Uterus (tissue), 4 donors: Measurements from ENCODE around the gene ATXN10. TPM values are rescaled to one million over a fixed set of nuclear protein-coding genes. Genes with fewer than 3 reads are reported as not detected.

Experiments used
- DNase-seq, 2 donors: peaks; one replicate each; pipeline ENCODE4 v3.0.0-alpha.2; 2019 to 2020
- H3K27ac ChIP-seq, 2 donors: fragments of 200-600 bp; sonication (generic); 1 replicate in 1 of 2; 2 replicates in 1 of 2; pipeline ENCODE4 v1.5.1; 2016 to 2018
- H3K27me3 ChIP-seq, 2 donors: fragments of 200-600 bp; sonication (generic); one replicate each; pipeline ENCODE4 v1.5.1; 2018 to 2019; ENCODE audit warnings: control low read depth in 1 of 2
- H3K36me3 ChIP-seq, 2 donors: fragments of 200-600 bp; sonication (generic); one replicate each; pipeline ENCODE4 v1.5.1; 2019; ENCODE audit warnings: control low read depth in 1 of 2
- H3K4me1 ChIP-seq, 2 donors: fragments of 200-600 bp; sonication (generic); one replicate each; pipeline ENCODE4 v1.5.1; 2018 to 2019; ENCODE audit warnings: control low read depth in 1 of 2
- H3K4me3 ChIP-seq, 2 donors: fragments of 200-600 bp; sonication (generic); 1 replicate in 1 of 2; 2 replicates in 1 of 2; pipeline ENCODE4 v1.5.1; 2018 to 2019; ENCODE audit warnings: mild to moderate bottlenecking in 1 of 2
- H3K9me3 ChIP-seq, 2 donors: fragments of 200-600 bp; sonication (generic); one replicate each; pipeline ENCODE4 v1.5.1; 2019; ENCODE audit warnings: control low read depth in 1 of 2
- CTCF ChIP-seq, 4 experiments: fragments of 200-600 bp in 2 of 4; fragments of 450-650 bp in 2 of 4; sonication (generic) in 2 of 4; IDR thresholded peaks; one replicate each; pipeline ENCODE4 v1.5.1; 2016 to 2019; ENCODE audit warnings: antibody characterized with exemption in 4 of 4, mild to moderate bottlenecking in 2 of 4, moderate library complexity in 1 of 4
- POLR2A ChIP-seq, 2 donors: fragments of 450-650 bp; IDR thresholded peaks; one replicate each; pipeline ENCODE4 v1.6.1; 2016; ENCODE audit warnings: antibody characterized with exemption in 2 of 2, mild to moderate bottlenecking in 1 of 2, moderate library complexity in 1 of 2
- intact Hi-C: fragments of 100-400 bp; cut with DNase I; formaldehyde crosslinking; loops from one replicate; pipeline ENCODE4 v1.15.1; 2023; ENCODE audit warnings: low total_unique reads
- total RNA-seq, 4 donors: library from RNA; depleted of rRNA in 3 of 4; stranded (reverse); fragments of >200 nt in 3 of 4; gene quantifications; one replicate each; pipeline versions ENCODE4 v1.1.0 to v1.2.4, GENCODE V29; 2014 to 2023
- donor health status: DM: yes; HTN: yes; CAD: no.

The ATXN10 gene
- total RNA-seq, 4 donors from 2014 or later, result 251 to 258 (median 253) TPM

GRCh38 chr22:45861259-45861658, 189.6 kb downstream of the ATXN10 start:
- H3K27ac ChIP-seq, result no peak overlapping the region
- intact Hi-C loops, result no loop called here
- no peaks in the 10 kb centered on the region for H3K9me3 ChIP-seq
- no peak for DNase-seq
- no peaks in the 10 kb centered on the region for H3K27me3 ChIP-seq
- H3K4me3 ChIP-seq, result no peak overlapping the region
- peaks cover 0 to 1% of the 10 kb centered on the region in 2 donors for H3K4me1 ChIP-seq
- no peaks in the 10 kb centered on the region for H3K36me3 ChIP-seq
- TF ChIP-seq CTCF (IDR thresholded peaks at IDR 0.05), result no peak
- TF ChIP-seq POLR2A (IDR thresholded peaks at IDR 0.05), result no peak

GRCh38 chr22:45863981-45864751, 192.5 kb downstream of the ATXN10 start:
- H3K9me3 ChIP-seq, result no peaks in the 10 kb centered on the region
- H3K27ac ChIP-seq, result no peak overlapping the region
- intact Hi-C loops, result no loop called here
- peak in 1 of 2 donors; percentile 46 for DNase-seq
- H3K4me3 ChIP-seq, result no peak overlapping the region
- peaks cover 0 to 19% of the 10 kb centered on the region in 2 donors for H3K4me1 ChIP-seq
- H3K36me3 ChIP-seq, result no peaks in the 10 kb centered on the region
- no peak for TF ChIP-seq POLR2A (IDR thresholded peaks at IDR 0.05)
- peak; percentile 51 to 66 (median 59) for TF ChIP-seq CTCF (IDR thresholded peaks at IDR 0.05)
- no peaks in the 10 kb centered on the region for H3K27me3 ChIP-seq

- H3K9me3 ChIP-seq, result no peaks in the 10 kb centered on the region
- no peak overlapping the region for H3K27ac ChIP-seq
- H3K36me3 ChIP-seq, result no peaks in the 10 kb centered on the region
- DNase-seq, result no peak
- H3K4me1 ChIP-seq, result peaks cover 0 to 19% of the 10 kb centered on the region in 2 donors
- no peaks in the 10 kb centered on the region for H3K27me3 ChIP-seq
- TF ChIP-seq POLR2A (IDR thresholded peaks at IDR 0.05) (no peak), CTCF (IDR thresholded peaks at IDR 0.05) (no peak)
- H3K4me3 ChIP-seq, result no peak overlapping the region
- intact Hi-C loops, result no loop called here
Measured at GRCh38 chr22:45864959-45865476, 193.4 kb downstream of the ATXN10 start.

- intact Hi-C loops, result no loop called here
- peak in 1 of 2 donors; percentile 10 for DNase-seq
- H3K27me3 ChIP-seq, result no peaks in the 10 kb centered on the region
- no peak for TF ChIP-seq CTCF (IDR thresholded peaks at IDR 0.05)
- no peaks in the 10 kb centered on the region for H3K36me3 ChIP-seq
- H3K9me3 ChIP-seq, result no peaks in the 10 kb centered on the region
- peaks cover 0 to 19% of the 10 kb centered on the region in 2 donors for H3K4me1 ChIP-seq
- no peak overlapping the region for H3K4me3 ChIP-seq
- no peak overlapping the region for H3K27ac ChIP-seq
Measured at GRCh38 chr22:45865561-45866125, 194.0 kb downstream of the ATXN10 start.

GRCh38 chr22:45866126-45866645, 194.6 kb downstream of the ATXN10 start:
- peak in 1 of 2 donors; percentile 10 for DNase-seq
- no peaks in the 10 kb centered on the region for H3K27me3 ChIP-seq
- peaks cover 0 to 19% of the 10 kb centered on the region in 2 donors for H3K4me1 ChIP-seq
- no peak overlapping the region for H3K27ac ChIP-seq
- no peak overlapping the region for H3K4me3 ChIP-seq
- no peaks in the 10 kb centered on the region for H3K9me3 ChIP-seq
- TF ChIP-seq POLR2A (IDR thresholded peaks at IDR 0.05), result no peak
- TF ChIP-seq CTCF (IDR thresholded peaks at IDR 0.05), result no peak
- intact Hi-C loops, result no loop called here
- H3K36me3 ChIP-seq, result no peaks in the 10 kb centered on the region
